ENCODE results near the gene CASP10.

CASP10 gene

DNA sequence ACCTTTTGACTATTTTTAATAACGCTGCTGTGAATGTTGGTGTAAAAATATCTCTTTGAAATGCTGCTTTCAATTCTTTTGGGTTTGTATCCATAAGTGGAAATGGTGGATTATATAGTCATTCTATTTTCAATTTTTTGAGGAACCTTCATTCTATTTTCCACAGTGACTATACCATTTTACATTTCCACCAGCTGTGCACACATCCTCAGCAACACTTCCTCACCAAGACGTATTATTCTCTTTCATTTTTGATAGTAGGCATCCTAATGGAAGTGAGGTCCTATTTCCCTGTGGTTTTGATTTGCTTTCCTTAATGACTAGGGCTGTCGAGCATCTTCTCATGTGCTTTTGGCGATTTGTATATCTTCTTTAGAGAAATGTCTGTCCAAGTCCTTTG, 14.8 kb downstream of the CASP10 start:
- TF ChIP-seq, protein P1, sequence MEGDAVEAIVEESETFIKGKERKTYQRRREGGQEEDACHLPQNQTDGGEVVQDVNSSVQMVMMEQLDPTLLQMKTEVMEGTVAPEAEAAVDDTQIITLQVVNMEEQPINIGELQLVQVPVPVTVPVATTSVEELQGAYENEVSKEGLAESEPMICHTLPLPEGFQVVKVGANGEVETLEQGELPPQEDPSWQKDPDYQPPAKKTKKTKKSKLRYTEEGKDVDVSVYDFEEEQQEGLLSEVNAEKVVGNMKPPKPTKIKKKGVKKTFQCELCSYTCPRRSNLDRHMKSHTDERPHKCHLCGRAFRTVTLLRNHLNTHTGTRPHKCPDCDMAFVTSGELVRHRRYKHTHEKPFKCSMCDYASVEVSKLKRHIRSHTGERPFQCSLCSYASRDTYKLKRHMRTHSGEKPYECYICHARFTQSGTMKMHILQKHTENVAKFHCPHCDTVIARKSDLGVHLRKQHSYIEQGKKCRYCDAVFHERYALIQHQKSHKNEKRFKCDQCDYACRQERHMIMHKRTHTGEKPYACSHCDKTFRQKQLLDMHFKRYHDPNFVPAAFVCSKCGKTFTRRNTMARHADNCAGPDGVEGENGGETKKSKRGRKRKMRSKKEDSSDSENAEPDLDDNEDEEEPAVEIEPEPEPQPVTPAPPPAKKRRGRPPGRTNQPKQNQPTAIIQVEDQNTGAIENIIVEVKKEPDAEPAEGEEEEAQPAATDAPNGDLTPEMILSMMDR (IDR thresholded peaks at IDR 0.05; ENCODE audit: borderline replicate concordance, control extremely low read depth, extremely low read depth, insufficient read depth, missing control alignments) = no peak
- DNase-seq (ENCODE audit: low spot score) = no peak
- in situ Hi-C loops (cut with MboI; ENCODE audit: low sequenced_read_pairs, unreplicated experiment) = loop anchor here (25.0 kb wide), 1 partner anchor 485 kb away; no protein-coding TSS in a partner anchor

DNA sequence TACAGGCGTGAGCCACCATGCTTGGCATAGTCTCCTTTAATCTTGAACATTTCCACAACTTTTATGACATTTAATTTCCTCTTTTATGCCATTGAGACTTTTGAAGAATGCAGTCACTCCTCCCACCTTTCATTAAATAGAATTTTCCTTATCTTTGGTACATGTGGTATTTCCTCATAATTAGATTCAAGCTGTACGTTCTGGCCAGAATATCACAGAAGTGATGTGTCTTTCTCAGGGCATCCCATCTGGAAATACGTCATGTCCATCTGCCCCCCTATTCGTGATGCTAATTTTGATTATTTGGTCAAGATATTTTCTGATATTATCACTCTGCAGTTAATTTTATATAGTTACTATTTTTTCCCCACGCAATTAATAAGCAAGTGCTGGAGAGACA, 16.9 kb downstream of the CASP10 start:
- in situ Hi-C loops (cut with MboI; ENCODE audit: low sequenced_read_pairs, unreplicated experiment) = loop anchor here (25.0 kb wide), 1 partner anchor 488 kb away; no protein-coding TSS in a partner anchor
- DNase-seq (ENCODE audit: low spot score) = no peak
- TF ChIP-seq, protein P1 (IDR thresholded peaks at IDR 0.05; ENCODE audit: borderline replicate concordance, control extremely low read depth, extremely low read depth, insufficient read depth, missing control alignments) = no peak

DNA sequence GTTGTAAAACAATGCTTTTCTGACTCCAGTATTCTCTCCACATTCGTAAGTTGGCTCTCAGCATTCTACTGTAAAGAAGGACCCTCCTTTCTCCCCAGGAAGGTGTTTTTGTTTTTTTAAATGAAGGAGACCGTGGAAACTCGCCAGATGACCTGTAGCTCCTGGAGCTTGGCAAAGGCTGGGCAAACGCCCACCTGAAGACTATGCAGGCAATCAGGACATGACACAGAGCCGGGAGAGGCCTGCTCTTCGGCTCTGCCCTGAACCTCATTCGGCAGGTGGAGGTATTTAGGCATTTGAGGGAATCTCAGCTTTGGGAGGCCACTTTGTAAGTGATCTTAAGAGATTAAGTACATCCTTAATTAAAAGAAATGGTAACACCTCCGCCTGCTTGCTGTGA, 17.4 kb downstream of the CASP10 start:
- TF ChIP-seq, protein P1 (IDR thresholded peaks at IDR 0.05; ENCODE audit: borderline replicate concordance, control extremely low read depth, extremely low read depth, insufficient read depth, missing control alignments) = no peak
- DNase-seq (ENCODE audit: low spot score) = no peak
- in situ Hi-C loops (cut with MboI; ENCODE audit: low sequenced_read_pairs, unreplicated experiment) = no loop called here

DNA sequence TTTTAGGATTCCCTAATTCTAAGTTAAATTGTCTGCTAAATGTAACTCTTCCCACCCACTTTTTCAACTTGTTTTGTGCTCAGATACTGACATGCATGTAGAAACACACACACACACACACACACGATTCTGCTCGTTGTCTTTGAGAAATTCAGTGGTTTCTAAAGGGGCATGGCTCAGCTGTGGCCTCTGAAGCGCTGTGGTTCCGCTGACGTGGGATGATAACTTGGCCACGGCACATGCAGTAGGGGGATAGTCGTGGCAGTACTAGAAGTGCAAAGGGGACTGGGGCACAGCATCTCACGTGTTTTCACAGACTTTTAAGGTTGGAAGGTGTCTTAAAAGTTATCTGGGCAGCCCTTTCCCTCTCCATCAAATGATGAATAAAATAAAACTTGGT, 18.4 kb downstream of the CASP10 start:
- DNase-seq (ENCODE audit: low spot score) = no peak
- in situ Hi-C loops (cut with MboI; ENCODE audit: low sequenced_read_pairs, unreplicated experiment) = no loop called here
- TF ChIP-seq, protein P1 (IDR thresholded peaks at IDR 0.05; ENCODE audit: borderline replicate concordance, control extremely low read depth, extremely low read depth, insufficient read depth, missing control alignments) = no peak

DNA sequence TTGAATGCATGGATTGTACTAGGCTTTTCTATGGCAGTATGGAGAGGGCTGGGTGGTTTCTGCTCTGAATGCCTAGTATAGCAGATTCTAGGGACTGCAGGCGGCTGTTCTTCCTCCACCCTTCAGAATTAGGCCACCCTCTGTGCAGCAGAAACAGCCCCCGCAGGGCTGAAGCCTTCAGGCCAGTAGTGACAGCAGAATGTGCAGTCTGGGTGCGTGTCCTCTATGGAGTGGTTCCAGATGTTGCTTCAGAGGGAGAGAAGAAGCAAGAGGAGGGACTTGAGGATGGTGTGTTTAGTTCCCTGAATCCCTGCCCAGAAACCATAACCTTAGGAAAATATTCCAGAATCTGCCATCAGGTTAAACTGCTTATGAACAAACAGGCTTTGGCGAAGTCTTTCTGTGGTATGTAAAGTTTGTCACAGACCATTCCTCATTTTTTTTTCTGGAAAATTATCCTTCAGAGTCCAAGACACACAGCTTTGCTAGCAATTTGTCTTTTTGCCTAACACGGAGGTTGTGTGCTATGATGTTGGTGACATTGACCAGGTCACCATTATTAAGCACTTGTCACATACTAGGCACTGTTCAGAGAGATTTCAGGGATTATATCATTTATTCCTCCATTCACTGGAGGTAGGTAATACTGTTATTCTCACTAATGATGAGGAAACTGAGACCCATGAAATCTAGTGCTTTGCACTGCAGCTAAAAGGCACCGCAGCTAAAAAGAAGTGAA, 21.1 kb downstream of the CASP10 start:
- DNase-seq (ENCODE audit: low spot score) = no peak

DNA sequence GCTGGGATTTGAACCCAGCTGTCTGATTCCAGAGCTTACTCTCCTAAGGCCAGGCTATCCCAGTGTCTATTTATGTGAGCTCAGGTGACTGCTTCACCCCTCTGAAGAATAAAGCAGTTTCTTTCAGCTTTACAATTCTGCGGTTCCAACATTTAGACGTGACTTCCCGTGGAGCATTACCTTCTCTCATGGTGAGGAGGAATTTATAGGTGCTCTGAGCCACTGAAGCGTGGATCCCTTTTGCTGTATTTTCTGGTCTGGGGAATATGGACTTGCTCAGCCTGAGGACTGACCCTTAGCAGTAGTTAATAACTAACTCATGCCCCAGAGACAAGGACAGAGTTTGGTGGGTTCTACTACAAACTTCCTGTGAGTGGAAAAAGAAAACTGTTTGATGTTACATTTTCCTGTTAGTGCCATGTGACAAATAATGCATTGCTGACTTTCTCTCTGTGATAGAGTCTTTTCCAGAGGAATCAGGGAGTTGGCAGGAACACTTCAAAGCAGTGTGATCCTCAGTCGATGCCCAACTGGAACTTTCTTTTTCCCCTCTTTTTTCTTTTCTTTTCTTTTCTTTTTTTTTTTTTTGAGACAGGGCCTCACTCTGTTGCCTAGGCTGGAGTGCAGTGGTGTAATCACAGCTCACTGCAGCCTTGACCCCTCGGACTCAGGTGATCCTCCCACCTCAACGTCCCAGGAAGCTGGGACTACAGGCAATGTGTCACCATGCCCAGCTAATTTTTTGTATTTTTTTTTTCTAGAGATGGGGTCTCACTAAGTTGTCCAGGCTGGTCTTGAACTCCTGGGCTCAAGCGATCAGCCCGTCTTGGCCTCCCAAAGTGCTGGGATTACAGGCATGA, 21.9 kb downstream of the CASP10 start:
- no peak for DNase-seq (ENCODE audit: low spot score)
- TF ChIP-seq, protein P1 (IDR thresholded peaks at IDR 0.05; ENCODE audit: borderline replicate concordance, control extremely low read depth, extremely low read depth, insufficient read depth, missing control alignments) = no peak
- in situ Hi-C loops (cut with MboI; ENCODE audit: low sequenced_read_pairs, unreplicated experiment) = no loop called here

More for the DNA sequence above, 21.1 kb downstream of the CASP10 start:
- in situ Hi-C loops (cut with MboI; ENCODE audit: low sequenced_read_pairs, unreplicated experiment) = no loop called here
- TF ChIP-seq, protein P1 (IDR thresholded peaks at IDR 0.05; ENCODE audit: borderline replicate concordance, control extremely low read depth, extremely low read depth, insufficient read depth, missing control alignments) = no peak
